Activated naive CD4-positive, alpha-beta T cell treated with anti-CD3 and anti-CD28 coated beads, Interleukin-2, amount 10 ng/mL, durations not matched to agents 5 hours and 36 hours (primary cell): ENCODE measurements around the gene SLC6A4. TPM values are rescaled to one million over a fixed set of nuclear protein-coding genes. Genes with fewer than 3 reads are reported as not detected.

Experiments used
- total RNA-seq, 2 experiments: library from RNA; stranded (reverse); gene quantifications; one replicate each; pipeline ENCODE4 v1.2.3, GENCODE V29; 2021

The SLC6A4 gene
- not detected for total RNA-seq

DNA sequence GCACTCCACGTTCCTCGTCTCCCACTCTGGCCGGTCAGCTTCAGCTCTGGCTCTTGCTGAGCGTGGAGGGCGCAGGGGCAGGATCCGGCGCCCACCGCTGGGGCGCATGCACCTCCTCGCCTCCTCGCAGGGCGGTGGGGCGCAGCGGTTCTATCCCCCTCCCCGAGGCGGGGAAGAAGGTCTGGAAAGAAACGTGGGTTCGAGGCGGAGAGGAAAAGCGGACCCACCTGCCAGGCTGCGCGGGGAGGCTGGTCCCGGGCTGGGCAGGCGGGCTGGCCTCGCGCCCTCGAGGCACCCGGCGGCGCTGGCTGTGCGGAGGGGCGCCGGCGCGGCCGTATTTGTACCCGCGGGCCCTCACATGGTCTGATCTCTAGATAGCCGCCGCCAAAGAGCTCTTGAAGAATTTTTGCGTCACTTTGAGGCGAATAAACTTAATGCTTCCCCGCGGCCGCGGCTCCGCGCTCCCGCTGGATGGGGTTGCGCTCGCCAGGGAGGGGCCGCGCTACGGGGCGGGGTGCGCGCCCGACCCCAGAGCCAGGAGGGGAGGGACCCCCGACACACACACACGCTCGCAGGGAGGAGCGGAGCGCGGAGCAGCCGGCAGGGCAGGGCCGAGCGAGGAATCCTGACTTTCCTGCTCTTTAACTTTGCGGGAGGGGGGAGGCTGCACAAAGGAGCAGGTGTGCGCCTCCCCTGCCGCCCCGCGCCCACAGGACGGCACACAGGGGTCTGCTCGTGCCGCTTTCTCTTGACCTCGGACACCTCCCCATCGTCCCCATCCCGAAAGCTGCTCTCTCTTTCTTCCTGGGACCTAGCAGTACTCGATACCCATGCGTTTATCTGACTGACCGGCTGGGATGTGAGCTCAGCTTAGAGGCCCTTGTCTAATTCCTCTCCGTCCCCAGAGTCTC lies at the start of gene SLC6A4:
Gene SLC6A4, minus strand, starts transcription at position 312 of the 911 bp plus-strand sequence. CDS start 13,739 bp downstream, outside the sequence.

Other genes starting within 250 kb of the SLC6A4 start
- 10 to 100 TPM; 20.7 to 22.8 TPM for gene NSRP1, start 118.9 kb downstream of the SLC6A4 start, total RNA-seq
- 10 to 100 TPM; 47.9 to 49.1 TPM for gene BLMH, start 56.2 kb upstream of the SLC6A4 start, total RNA-seq
- gene TMIGD1, start 98.4 kb upstream of the SLC6A4 start, total RNA-seq, result not detected
- gene CPD, start 143.2 kb upstream of the SLC6A4 start, total RNA-seq, result 10 to 100 TPM; 19.2 to 20.2 TPM
- 10 to 100 TPM; 38.4 to 41.3 TPM for gene GOSR1, start 241.7 kb upstream of the SLC6A4 start, total RNA-seq